ENCODE results near the gene CRTAC1.
"Not testable (repeated sequence)": the region's sequence is repeated elsewhere in the genome, so short reads cannot be mapped to it uniquely, and the experiment has no call there.

CRTAC1 gene

GRCh38 chr10:97866524-97867219 is 163.7 kb downstream of the CRTAC1 start:
- no peak for DNase-seq

DNA sequence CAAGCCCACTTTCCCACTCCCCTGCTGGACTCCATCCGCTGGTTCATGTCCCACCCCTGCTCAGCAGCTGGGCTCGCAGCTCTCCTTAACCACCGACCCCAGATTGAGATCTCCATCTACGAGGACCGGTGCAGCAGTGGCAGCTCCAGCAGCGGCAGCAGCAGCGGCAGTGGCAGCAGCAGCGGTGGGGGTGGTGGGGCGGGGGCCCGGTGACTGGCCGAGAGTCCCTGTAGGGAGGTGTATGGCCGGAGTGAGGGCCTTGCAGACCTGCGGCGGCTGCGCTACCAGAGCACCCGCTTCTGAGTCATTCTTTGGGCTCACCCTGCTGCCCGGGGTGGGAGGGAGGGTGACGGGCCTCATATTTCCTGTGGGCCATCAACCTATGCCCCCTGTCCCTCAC is 164.9 kb downstream of the CRTAC1 start:
- DNase-seq = no peak

DNA sequence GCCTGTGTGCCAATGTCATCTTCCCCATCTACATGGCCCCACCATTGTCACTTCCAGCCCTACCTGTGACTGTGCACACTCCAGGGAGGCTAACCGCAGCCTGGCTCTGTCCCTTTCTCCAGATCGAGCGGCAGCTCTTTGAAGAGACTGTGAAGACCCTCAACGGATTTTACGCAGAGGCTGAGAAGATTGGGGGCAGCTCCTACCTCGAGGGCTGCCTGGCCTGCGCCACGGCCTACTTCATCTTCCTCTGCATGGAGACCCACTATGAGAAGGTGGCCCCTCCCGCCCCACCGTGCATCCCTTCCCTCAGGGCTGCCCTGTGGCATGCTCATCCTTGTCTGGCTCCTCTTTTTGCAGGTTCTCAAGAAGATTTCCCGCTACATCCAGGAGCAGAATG is 166.6 kb downstream of the CRTAC1 start:
- DNase-seq = no peak

DNA sequence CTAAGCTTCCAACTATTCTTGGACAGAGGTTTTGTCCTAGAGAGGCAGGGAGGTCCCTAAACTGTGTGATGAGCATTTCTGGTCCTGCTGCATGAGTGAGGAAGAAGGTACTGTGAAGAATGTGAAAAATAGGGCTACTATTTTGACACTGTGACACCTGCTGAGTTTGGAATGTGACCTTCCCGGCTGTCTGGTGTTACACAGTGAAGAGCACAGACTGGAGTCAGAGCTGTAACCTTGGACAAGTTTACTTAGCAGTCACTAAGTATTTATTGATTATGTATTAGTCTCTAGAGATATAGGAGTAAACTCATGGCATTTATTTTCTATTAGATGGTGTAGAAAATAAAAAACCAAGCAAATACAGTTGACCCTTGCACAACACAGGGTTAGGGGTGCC is 168.5 kb downstream of the CRTAC1 start:
- no peak for DNase-seq

DNA sequence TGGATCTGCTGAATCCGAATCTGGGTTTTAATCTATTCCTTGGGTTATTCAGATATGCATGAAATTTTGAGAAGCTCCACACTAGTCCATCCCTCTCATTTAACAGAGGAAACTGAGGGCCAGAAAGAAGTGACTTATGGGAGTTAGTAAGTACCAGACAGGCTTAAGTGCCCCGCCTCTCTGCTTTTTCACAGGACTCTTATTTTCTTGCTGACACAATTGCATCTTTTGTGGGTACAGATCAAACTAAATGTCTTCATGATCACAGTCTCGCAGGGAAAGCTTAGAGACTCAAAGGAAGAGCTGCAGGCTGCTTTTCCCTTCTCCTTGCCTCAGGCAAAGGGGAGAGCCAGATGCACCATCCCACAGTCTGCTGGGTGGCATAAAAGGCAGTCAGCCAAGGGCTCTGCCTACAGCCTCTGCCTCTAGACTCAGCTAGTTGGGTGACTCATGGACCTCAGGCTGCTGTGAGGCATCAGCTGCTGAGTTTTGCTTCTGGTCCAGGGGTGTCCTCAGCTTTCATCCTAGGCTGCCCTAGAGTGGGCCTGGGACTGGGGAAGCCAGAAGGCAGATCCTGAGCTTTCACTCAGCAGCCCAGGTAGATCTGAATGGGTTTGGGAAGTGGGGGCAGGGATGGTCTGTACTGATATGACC is 169.2 kb downstream of the CRTAC1 start:
- peak; percentile 26 for DNase-seq

GRCh38 chr10:97858001-97858439 is 172.4 kb downstream of the CRTAC1 start:
- DNase-seq = no peak

GRCh38 chr10:97854743-97855142 is 175.7 kb downstream of the CRTAC1 start:
- no peak for DNase-seq

- DNase-seq = no peak
Observed at GRCh38 chr10:97852840-97853405, 177.5 kb downstream of the CRTAC1 start.

- no peak for DNase-seq
Observed at GRCh38 chr10:97852277-97852676, 178.1 kb downstream of the CRTAC1 start.

GRCh38 chr10:97851341-97852001 is 178.9 kb downstream of the CRTAC1 start:
- no peak for DNase-seq

GRCh38 chr10:97850446-97850845 is 180.0 kb downstream of the CRTAC1 start:
- no peak for DNase-seq

DNA sequence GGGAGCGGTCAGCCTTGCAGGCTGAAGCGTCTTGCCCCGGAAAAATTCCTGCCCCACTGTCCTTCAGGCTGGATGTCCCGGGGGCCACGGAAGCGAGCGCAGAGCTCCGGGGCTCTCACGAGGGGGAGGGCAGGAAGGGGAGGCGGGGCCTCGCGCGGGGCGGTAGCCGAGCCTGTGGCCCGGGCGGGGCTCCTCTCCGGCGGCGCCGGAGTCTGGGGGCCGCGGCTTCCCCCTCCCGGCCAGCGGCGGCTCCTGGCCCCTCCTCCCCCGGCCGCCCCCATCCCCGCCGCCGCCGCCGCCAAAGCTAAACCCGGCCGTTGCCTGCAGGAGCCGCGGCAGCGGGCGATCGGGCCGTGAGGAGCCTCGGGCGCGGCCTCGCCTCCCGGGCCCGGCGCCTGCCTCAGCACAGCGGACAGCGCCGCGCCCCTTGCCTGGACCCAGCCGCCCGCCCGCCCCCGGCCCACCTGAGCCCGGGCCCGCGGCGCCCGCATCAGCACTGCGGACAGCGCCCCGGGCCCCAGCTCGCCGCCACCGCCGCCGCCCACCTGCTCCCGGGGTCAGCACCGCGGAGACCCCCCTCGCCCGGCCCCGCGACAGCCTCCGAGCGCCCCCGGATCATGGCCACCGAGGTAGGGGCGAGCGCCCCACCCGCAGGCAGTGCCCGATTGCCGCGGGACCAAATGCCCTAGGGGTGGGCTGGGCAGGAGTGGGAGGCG is 180.6 kb downstream of the CRTAC1 start, which contains the start of gene GOLGA7B:
Gene GOLGA7B (plus strand): TSS at position 157 of the 716 bp plus-strand sequence. CDS start 461 bp downstream, at position 618.
- peak; percentile 17 for DNase-seq

- DNase-seq = no peak
Observed at GRCh38 chr10:97849103-97849686, 181.2 kb downstream of the CRTAC1 start.

- no peak for DNase-seq
Observed at GRCh38 chr10:97844678-97845077, 185.7 kb downstream of the CRTAC1 start.

GRCh38 chr10:97843972-97844371 is 186.4 kb downstream of the CRTAC1 start:
- DNase-seq = not testable (repeated sequence)

DNA sequence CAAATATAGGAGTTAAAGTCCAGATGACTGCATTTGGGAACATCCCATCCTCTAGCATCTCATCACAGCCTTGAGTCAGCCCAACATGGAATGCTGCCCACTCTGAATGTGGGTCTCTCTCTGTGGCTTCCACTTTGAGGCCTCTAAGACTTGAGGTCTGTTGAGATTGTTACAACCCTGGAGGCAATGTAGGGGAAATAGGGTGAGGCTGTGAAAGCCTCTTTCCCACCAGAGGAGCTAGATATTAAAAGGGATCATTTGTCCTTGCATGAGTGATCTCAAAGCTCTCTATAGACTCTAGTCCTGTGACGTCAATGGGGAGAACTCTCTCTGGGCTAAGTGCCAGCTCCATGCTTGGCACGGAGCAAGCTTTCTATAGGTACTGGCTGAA is 187.1 kb downstream of the CRTAC1 start:
- no peak for DNase-seq

- DNase-seq = peak; percentile 13
Observed at GRCh38 chr10:97842656-97843280, 187.7 kb downstream of the CRTAC1 start.

DNA sequence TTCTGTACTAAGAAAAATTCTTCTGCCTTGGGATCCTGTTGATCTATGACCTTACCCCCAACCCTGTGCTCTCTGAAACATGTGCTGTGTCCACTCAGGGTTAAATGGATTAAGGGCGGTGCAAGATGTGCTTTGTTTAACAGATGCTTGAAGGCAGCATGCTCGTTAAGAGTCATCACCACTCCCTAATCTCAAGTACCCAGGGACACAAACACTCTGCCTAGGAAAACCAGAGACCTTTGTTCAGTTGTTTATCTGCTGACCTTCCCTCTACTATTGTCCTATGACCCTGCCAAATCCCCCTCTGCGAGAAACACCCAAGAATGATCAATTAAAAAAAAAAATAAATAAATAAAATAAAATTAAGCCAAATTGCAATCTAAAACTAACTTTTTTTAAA is 188.3 kb downstream of the CRTAC1 start:
- DNase-seq = not testable (repeated sequence)

GRCh38 chr10:97841166-97841565 is 189.3 kb downstream of the CRTAC1 start:
- not testable (repeated sequence) for DNase-seq

- no peak for DNase-seq
Observed at GRCh38 chr10:97838091-97838490, 192.3 kb downstream of the CRTAC1 start.

DNA sequence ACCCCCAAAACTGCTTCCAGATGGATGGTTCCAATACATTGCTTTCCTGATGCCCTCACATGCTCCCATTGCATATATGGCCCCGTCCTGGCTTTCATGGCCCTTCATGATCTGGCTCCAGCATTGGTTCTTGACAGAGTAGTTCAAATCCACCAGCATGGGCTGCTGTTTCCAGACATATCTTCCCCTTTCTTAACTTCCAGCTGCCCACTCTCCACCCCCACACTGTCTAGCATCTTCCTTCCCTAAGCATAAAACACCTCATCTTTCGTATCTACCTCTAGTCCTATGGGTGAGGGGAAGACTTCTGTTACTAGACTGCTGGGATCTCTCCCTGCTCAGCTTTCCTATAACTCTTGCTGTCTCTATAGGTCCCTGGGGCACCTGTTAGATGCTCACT is 194.0 kb downstream of the CRTAC1 start:
- DNase-seq = no peak

DNA sequence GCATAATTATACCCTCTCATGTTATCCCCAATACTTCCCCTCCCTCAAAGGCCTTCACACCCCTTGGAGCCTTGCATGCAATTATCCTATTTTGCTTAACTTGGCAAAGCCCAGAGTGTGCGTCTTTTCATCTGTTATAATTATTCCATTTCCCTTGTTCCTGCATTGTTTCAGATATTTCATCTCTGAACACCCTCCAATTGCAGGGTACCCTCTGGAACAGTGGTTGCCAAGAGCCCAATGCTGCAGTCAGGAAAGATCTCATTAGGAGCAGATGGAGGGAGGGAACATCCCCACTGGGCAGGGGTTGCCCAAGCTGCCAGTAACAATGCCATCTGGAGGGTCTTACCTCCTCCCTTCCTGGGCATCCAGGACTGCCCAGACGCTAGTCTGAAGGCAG is 199.2 kb downstream of the CRTAC1 start:
- DNase-seq = no peak
